WERI-Rb-1 (cell line): ENCODE results near the gene AVL9.

Source experiments
- DNase-seq: peaks from one replicate; pipeline ENCODE4 v3.0.0-alpha.2; 2020
- H3K27ac ChIP-seq: fragments of 250-450 bp; sonication (Bioruptor Pico); 2 replicates; pipeline ENCODE4 v1.5.1; 2020; ENCODE audit warnings: mild to moderate bottlenecking, moderate library complexity
- H3K27me3 ChIP-seq: fragments of 250-450 bp; sonication (Bioruptor Pico); 2 replicates; pipeline ENCODE4 v1.5.1; 2021; ENCODE audit warnings: mild to moderate bottlenecking, low read depth, moderate library complexity; ENCODE audit not compliant: insufficient read depth, severe bottlenecking
- H3K36me3 ChIP-seq: fragments of 250-450 bp; sonication (Bioruptor Pico); 2 replicates; pipeline ENCODE4 v1.5.1; 2020; ENCODE audit warnings: mild to moderate bottlenecking, moderate library complexity
- H3K4me3 ChIP-seq: 2 replicates; pipeline ENCODE4 v1.5.1; 2011; ENCODE audit warnings: low read depth, mild to moderate bottlenecking, control low read depth, low read length
- H3K9me3 ChIP-seq: fragments of 250-450 bp; sonication (Bioruptor Pico); 2 replicates; pipeline ENCODE4 v1.5.1; 2021; ENCODE audit warnings: mild to moderate bottlenecking, moderate library complexity; ENCODE audit not compliant: severe bottlenecking
- TF ChIP-seq, protein P1 (sequence below): IDR thresholded peaks from 2 replicates; pipeline ENCODE4 v1.5.1; 2011; ENCODE audit warnings: low read depth, mild to moderate bottlenecking, control low read depth, inconsistent platforms, low read length

AVL9 gene

DNA sequence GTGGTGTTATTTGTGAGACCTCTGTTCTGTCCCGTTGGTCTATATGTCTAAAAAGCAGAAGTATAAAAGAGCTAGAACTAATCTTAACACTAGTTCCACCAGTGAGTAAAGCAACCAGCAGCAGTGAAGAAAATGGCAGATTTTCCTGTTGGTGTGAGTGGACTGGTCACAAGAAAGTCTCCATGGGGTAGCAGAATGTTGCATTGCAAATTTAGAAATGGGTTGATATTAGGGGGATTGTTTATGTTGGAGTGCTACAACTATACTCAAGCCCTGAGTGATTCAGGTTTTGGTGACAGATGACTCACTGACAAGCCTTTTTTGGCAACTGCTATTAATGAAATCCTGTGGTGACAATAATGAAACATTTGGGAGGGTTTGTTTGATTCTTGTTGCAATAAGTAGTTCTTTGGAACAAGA lies 5.6 kb downstream of the AVL9 start:
- Histone ChIP-seq H3K27me3 (no peaks in the 10 kb centered on the region), H3K27ac (no peak overlapping the region), H3K4me3 (no peak overlapping the region), H3K9me3 (peaks cover 3% of the 10 kb centered on the region), H3K36me3 (no peaks in the 10 kb centered on the region; the same call in 1 of the 2 replicates)
- TF ChIP-seq, protein P1, sequence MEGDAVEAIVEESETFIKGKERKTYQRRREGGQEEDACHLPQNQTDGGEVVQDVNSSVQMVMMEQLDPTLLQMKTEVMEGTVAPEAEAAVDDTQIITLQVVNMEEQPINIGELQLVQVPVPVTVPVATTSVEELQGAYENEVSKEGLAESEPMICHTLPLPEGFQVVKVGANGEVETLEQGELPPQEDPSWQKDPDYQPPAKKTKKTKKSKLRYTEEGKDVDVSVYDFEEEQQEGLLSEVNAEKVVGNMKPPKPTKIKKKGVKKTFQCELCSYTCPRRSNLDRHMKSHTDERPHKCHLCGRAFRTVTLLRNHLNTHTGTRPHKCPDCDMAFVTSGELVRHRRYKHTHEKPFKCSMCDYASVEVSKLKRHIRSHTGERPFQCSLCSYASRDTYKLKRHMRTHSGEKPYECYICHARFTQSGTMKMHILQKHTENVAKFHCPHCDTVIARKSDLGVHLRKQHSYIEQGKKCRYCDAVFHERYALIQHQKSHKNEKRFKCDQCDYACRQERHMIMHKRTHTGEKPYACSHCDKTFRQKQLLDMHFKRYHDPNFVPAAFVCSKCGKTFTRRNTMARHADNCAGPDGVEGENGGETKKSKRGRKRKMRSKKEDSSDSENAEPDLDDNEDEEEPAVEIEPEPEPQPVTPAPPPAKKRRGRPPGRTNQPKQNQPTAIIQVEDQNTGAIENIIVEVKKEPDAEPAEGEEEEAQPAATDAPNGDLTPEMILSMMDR: no peak
- DNase-seq: no peak

DNA sequence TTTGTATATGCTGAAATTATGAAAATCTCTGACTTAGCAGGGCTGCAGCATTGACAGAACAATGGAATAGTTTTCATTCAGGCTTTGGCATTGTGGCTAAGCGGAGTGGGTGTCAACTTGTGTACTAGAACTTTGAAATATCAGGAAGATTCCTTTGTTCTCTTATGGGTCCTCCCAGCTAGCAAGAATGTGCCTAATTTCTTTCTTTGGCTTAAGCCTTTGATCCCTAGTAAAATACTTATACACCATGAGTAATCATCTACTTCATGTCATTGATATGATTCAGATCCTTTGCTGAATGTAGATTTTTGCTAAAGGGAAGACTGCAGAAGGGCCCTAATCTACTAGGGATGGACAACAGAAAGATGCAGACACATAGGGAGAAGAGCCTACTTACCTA lies 6.2 kb downstream of the AVL9 start:
- TF ChIP-seq, protein P1: no peak
- Histone ChIP-seq H3K4me3 (no peak overlapping the region), H3K36me3 (no peaks in the 10 kb centered on the region; the same call in 1 of the 2 replicates), H3K9me3 (peaks cover 3% of the 10 kb centered on the region), H3K27me3 (no peaks in the 10 kb centered on the region), H3K27ac (no peak overlapping the region)
- DNase-seq: no peak

DNA sequence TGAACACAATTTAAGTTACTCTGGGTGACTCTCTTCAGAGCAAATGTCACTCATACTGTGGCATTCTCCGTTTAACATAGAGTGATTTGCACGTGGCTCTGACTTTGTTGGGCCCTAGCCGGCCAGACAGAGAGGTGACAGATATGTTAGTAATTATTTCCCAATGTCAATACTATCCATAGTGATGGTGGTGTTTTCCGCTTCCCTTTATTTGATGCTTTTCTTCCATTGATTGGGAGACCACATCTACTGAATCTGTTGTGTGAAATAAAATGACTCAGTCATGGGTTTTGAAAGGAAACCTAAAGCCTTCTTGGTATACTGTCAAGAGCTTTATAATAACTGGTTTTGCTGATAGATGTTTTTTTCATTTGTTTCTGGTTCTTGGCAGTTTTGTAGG lies 7.4 kb downstream of the AVL9 start:
- no peak overlapping the region for H3K4me3 ChIP-seq
- no peaks in the 10 kb centered on the region for H3K27me3 ChIP-seq
- TF ChIP-seq, protein P1: no peak
- no peaks in the 10 kb centered on the region for H3K36me3 ChIP-seq
- peaks cover 3% of the 10 kb centered on the region for H3K9me3 ChIP-seq
- DNase-seq: no peak
- no peak overlapping the region for H3K27ac ChIP-seq

DNA sequence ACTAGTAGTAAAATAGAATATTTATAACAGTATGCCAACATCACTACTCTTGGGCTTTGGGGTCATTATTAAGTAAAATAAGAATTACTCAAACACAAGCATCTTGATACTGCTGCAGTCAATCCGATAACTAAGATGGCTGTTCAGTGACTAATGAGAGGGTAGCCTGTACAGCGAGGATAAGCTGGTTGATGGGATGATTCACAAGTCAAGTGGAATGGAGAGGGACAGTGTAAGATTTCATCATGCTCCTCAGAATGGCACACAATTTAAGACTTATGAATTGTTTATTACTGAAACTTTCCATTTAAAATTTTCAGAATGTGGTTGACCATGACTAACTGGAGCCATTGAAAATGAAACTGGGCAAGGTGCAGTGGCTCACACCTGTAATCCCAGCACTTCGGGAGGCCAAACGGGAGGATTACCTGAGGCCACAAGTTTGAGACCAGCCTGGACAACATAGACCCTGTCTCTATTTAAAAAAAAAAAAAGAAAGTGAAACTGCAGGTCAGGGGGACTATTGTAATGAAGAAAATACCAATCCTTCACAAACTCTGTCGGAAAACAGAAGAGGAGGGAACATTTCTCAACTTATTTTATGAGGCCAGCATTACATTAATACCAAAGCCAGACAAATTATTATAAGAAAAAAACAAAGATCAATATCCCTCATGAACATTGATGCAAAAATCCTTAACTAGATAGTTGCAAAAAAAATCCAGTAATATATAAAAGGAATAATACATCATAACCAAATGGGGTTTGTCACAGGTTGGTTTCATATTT lies 11.2 kb downstream of the AVL9 start:
- no peaks in the 10 kb centered on the region for H3K9me3 ChIP-seq
- H3K27me3 ChIP-seq: no peaks in the 10 kb centered on the region
- no peak overlapping the region for H3K27ac ChIP-seq
- DNase-seq: no peak
- TF ChIP-seq, protein P1: no peak
- no peak overlapping the region for H3K4me3 ChIP-seq
- H3K36me3 ChIP-seq: no peaks in the 10 kb centered on the region

DNA sequence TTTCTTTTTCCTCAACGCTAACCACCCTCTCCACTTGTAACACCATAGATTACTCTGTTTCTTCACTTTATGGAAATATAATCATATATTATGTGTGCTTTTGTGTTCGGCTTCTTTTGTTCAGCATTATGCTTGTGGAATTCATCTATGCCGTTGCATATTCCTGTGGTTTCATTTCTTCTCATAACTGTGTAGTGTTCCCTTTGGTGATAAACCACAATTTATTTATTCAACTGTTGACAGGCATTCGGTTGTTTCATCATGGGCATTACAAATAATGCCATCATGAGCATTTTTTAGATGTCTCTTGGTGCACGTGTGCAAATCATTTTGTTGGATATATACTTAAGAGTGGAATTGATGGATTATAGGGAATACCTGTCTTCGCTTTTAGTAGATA lies 12.1 kb downstream of the AVL9 start:
- Histone ChIP-seq H3K36me3 (no peaks in the 10 kb centered on the region), H3K27ac (no peak overlapping the region), H3K27me3 (no peaks in the 10 kb centered on the region), H3K9me3 (no peaks in the 10 kb centered on the region), H3K4me3 (no peak overlapping the region)
- no peak for DNase-seq
- TF ChIP-seq, protein P1: no peak

DNA sequence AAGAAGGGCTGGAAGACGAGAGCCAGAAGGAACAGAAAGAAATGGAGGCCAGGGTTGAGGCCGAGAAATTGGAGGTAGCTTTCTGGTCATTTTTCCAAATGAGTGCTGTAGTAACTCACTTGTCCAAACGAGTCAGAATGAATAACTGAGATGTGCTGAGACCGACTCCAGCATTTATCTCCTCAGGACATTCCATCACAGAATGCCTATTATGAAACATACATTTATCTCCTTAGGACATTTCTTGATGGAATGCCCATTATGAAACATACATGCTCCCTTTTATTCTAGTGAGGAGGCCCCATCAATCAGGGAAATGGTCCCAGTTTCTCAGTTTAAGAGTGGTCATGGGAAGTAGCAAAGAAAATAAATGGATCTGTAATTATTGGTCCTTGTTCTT lies 16.5 kb downstream of the AVL9 start:
- Histone ChIP-seq H3K27me3 (no peaks in the 10 kb centered on the region), H3K9me3 (no peaks in the 10 kb centered on the region), H3K36me3 (peaks cover 2% of the 10 kb centered on the region; the same call in 1 of the 2 replicates), H3K27ac (no peak overlapping the region), H3K4me3 (no peak overlapping the region)
- no peak for DNase-seq
- TF ChIP-seq, protein P1: no peak
